ENCODE measurements around the gene TEP1.
A peak's percentile ranks its signal among the peaks of the same experiment; 100 is the strongest.

TEP1 gene

GRCh38 chr14:20334017-20334416, 79.3 kb downstream of the TEP1 start:
- DNase-seq: no peak

- no peak for DNase-seq
Measured at GRCh38 chr14:20333494-20333841, 79.8 kb downstream of the TEP1 start.

- peak; percentile 93 to 97 for DNase-seq
Measured at GRCh38 chr14:20332788-20333493, 80.4 kb downstream of the TEP1 start, which contains the start of gene CCNB1IP1. TSS of gene CCNB1IP1 (minus strand) at chr14:20333279. CDS start at chr14:20316523, 16,756 bp downstream.

GRCh38 chr14:20332431-20332787, 80.9 kb downstream of the TEP1 start:
- no peak for DNase-seq

GRCh38 chr14:20331053-20331613, 82.2 kb downstream of the TEP1 start:
- no peak for DNase-seq

- no peak for DNase-seq
Measured at GRCh38 chr14:20329355-20329754, 83.9 kb downstream of the TEP1 start.

GRCh38 chr14:20328705-20329104, 84.6 kb downstream of the TEP1 start:
- DNase-seq: no peak

- DNase-seq: peak; percentile 63 to 81
Measured at GRCh38 chr14:20327005-20327869, 86.1 kb downstream of the TEP1 start.

GRCh38 chr14:20317720-20318119, 95.6 kb downstream of the TEP1 start:
- no peak for DNase-seq
